Right atrium auricular region (tissue), 2 donors: ENCODE results near the gene HPCAL1. TPM values are rescaled to one million over a fixed set of nuclear protein-coding genes. Genes with fewer than 3 reads are reported as not detected.

Experiments
- DNase-seq: peaks from one replicate; pipeline ENCODE4 v3.0.0-alpha.2; 2019; ENCODE audit warnings: low spot score
- H3K27ac ChIP-seq, 2 donors: fragments of 200-600 bp; sonication (generic); 1 replicate in 1 of 2; 2 replicates in 1 of 2; pipeline ENCODE4 v1.5.1; 2016 to 2019
- H3K27me3 ChIP-seq, 2 donors: fragments of 200-600 bp; sonication (generic); one replicate each; pipeline versions ENCODE4 v1.5.1 to v1.6.0; 2017 to 2019
- H3K36me3 ChIP-seq: fragments of 200-600 bp; sonication (generic); one replicate; pipeline ENCODE4 v1.5.1; 2016
- H3K4me1 ChIP-seq, 2 donors: fragments of 200-600 bp; sonication (generic); one replicate each; pipeline versions ENCODE4 v1.5.1 to v1.6.0; 2017 to 2019
- H3K4me3 ChIP-seq, 2 donors: fragments of 200-600 bp; sonication (generic); 1 replicate in 1 of 2; 2 replicates in 1 of 2; pipeline ENCODE4 v1.5.1; 2017 to 2019; ENCODE audit warnings: mild to moderate bottlenecking in 1 of 2, moderate library complexity in 1 of 2
- H3K9me3 ChIP-seq, 2 donors: fragments of 200-600 bp; sonication (generic); one replicate each; pipeline ENCODE4 v1.5.1; 2019
- CTCF ChIP-seq, 2 donors: fragments of 200-600 bp; sonication (generic); IDR thresholded peaks; one replicate each; pipeline ENCODE4 v1.5.1; 2019; ENCODE audit warnings: antibody characterized with exemption in 2 of 2
- total RNA-seq, 2 donors: library from RNA; depleted of rRNA; stranded (reverse); fragments of >200 nt; gene quantifications; one replicate each; pipeline ENCODE4 v1.1.0, GENCODE V29; 2016

HPCAL1 gene
- total RNA-seq, 2 donors from 2014 or later = 28.7 to 35.5 TPM

GRCh38 chr2:10331027-10331701 is 28.5 kb downstream of the HPCAL1 start:
- Histone ChIP-seq H3K27me3 (no peaks in the 10 kb centered on the region), H3K36me3 (no peaks in the 10 kb centered on the region), H3K4me3 (peak overlapping the region in 1 of 2 donors; percentile 21), H3K27ac (peak overlapping the region in 1 of 2 donors; percentile 5), H3K4me1 (peaks cover 0 to 51% of the 10 kb centered on the region in 2 donors), H3K9me3 (peaks cover 0 to 10% of the 10 kb centered on the region in 2 donors)
- no peak for TF ChIP-seq CTCF (IDR thresholded peaks at IDR 0.05)
- DNase-seq = no peak

- Histone ChIP-seq H3K9me3 (peaks cover 0 to 10% of the 10 kb centered on the region in 2 donors), H3K27me3 (no peaks in the 10 kb centered on the region), H3K4me1 (peaks cover 0 to 44% of the 10 kb centered on the region in 2 donors), H3K27ac (peak overlapping the region in 1 of 2 donors; percentile 8), H3K36me3 (no peaks in the 10 kb centered on the region), H3K4me3 (peak overlapping the region in 1 of 2 donors; percentile 21)
- no peak for DNase-seq
- no peak for TF ChIP-seq CTCF (IDR thresholded peaks at IDR 0.05)
These were observed 29.1 kb downstream of the HPCAL1 start for GRCh38 chr2:10331702-10332401.

- H3K9me3 ChIP-seq = peaks cover 0 to 10% of the 10 kb centered on the region in 2 donors
- H3K27ac ChIP-seq = peak overlapping the region in 1 of 2 donors; percentile 8
- no peaks in the 10 kb centered on the region for H3K27me3 ChIP-seq
- H3K4me1 ChIP-seq = peaks cover 0 to 37% of the 10 kb centered on the region in 2 donors
- DNase-seq = no peak
- H3K36me3 ChIP-seq = no peaks in the 10 kb centered on the region
- H3K4me3 ChIP-seq = no peak overlapping the region
- TF ChIP-seq CTCF (IDR thresholded peaks at IDR 0.05) = no peak
These were observed 29.9 kb downstream of the HPCAL1 start for GRCh38 chr2:10332402-10333246.

GRCh38 chr2:10333247-10333613 is 30.5 kb downstream of the HPCAL1 start:
- Histone ChIP-seq H3K9me3 (peaks cover 0 to 10% of the 10 kb centered on the region in 2 donors), H3K27ac (no peak overlapping the region), H3K4me3 (no peak overlapping the region), H3K27me3 (no peaks in the 10 kb centered on the region), H3K36me3 (no peaks in the 10 kb centered on the region), H3K4me1 (peaks cover 0 to 37% of the 10 kb centered on the region in 2 donors)
- no peak for DNase-seq
- TF ChIP-seq CTCF (IDR thresholded peaks at IDR 0.05) = no peak

GRCh38 chr2:10333966-10334365 is 31.3 kb downstream of the HPCAL1 start:
- Histone ChIP-seq H3K27ac (no peak overlapping the region), H3K4me1 (peaks cover 0 to 37% of the 10 kb centered on the region in 2 donors), H3K9me3 (peaks cover 0 to 10% of the 10 kb centered on the region in 2 donors), H3K4me3 (no peak overlapping the region), H3K27me3 (no peaks in the 10 kb centered on the region), H3K36me3 (no peaks in the 10 kb centered on the region)
- no peak for DNase-seq
- TF ChIP-seq CTCF (IDR thresholded peaks at IDR 0.05) = no peak
